K562 (cell line): ENCODE data around the gene RER1. TPM values are rescaled to one million over a fixed set of nuclear protein-coding genes. Genes with fewer than 3 reads are reported as not detected.

Source experiments
- ATAC-seq: fragments of 200-7000 bp; cut with Tn5 transposase; 3 replicates; pipeline ENCODE4 v1.9.1; 2020; ENCODE audit warnings: moderate library complexity
- BruUV-seq: library from RNA; stranded (reverse); fragments of 400-500 nt; replicated peaks from 2 replicates; lab custom pipeline; 2021; lab: Mats Ljungman, UMichigan
- CTCF ChIA-PET: fragments of 300-600 bp; formaldehyde crosslinking; extraction: SDS; loops from one replicate; lab custom pipeline; 2021; ENCODE audit warnings: low intra/inter-chr PET ratio; lab: Yijun Ruan, JAX
- POLR2A ChIA-PET: fragments of 300-600, 350-650 bp; sonication (Branson Sonifier 250); formaldehyde crosslinking; extraction: SDS; loops from one replicate; lab custom pipeline; 2021; ENCODE audit warnings: antibody characterized with exemption, inconsistent platforms; lab: Yijun Ruan, JAX
- DNase-seq, 4 experiments: peaks; one replicate each; pipeline versions ENCODE4 v3.0.0 to v3.0.0-alpha.2; 2011 to 2018; ENCODE audit warnings: low spot score in 3 of 4, mixed read lengths in 3 of 4; ENCODE audit errors: extremely low read depth in 1 of 4
- FAIRE-seq: peaks from 2 replicates; lab custom pipeline; 2011; peaks lifted over from hg19 to GRCh38; lab: Jason Lieb, UNC
- H2AFZ ChIP-seq: 2 replicates; pipeline ENCODE4 v1.6.0; 2011; ENCODE audit warnings: low read depth, low read length, control low read depth, inconsistent platforms
- H3K27ac ChIP-seq: fragments of 200-600 bp; 3 replicates; pipeline ENCODE4 v1.8.0; 2011; ENCODE audit warnings: low read depth, mild to moderate bottlenecking, control low read depth, inconsistent platforms, low read length, moderate library complexity, mixed read lengths; ENCODE audit errors: extremely low read depth
- H3K27me3 ChIP-seq, 2 experiments: fragments of 300-600 bp in 1 of 2; 2 replicates in 1 of 2; 3 replicates in 1 of 2; pipeline versions ENCODE4 v1.6.0 to v1.8.0; 2011; ENCODE audit warnings: inconsistent platforms in 2 of 2, low read length in 2 of 2, mild to moderate bottlenecking in 1 of 2, mixed read lengths in 1 of 2, moderate library complexity in 1 of 2; ENCODE audit not compliant: control insufficient read depth in 2 of 2, insufficient read depth in 2 of 2
- H3K36me3 ChIP-seq: fragments of 300-600 bp; 3 replicates; pipeline ENCODE4 v1.8.0; 2011; ENCODE audit warnings: mild to moderate bottlenecking, low read length, inconsistent platforms; ENCODE audit not compliant: control insufficient read depth, insufficient read depth
- H3K4me1 ChIP-seq, 2 experiments: fragments of 200-600 bp in 1 of 2; replicated peaks in 1 of 2; 2 replicates in 1 of 2; 3 replicates in 1 of 2; pipeline versions ENCODE4 v1.5.1 to v1.8.0; 2011; ENCODE audit warnings: inconsistent platforms in 2 of 2, low read length in 2 of 2, mild to moderate bottlenecking in 1 of 2, mixed read lengths in 1 of 2, moderate library complexity in 1 of 2; ENCODE audit not compliant: control insufficient read depth in 2 of 2, insufficient read depth in 2 of 2
- H3K4me2 ChIP-seq: 2 replicates; pipeline ENCODE4 v1.6.1; 2011; ENCODE audit warnings: low read length, control low read depth, inconsistent platforms, mixed read lengths; ENCODE audit not compliant: insufficient read depth
- H3K4me3 ChIP-seq: fragments of 200-600 bp; sonication (generic), shearing (Covaris generic); 2 replicates; pipeline ENCODE4 v1.5.1; 2016; ENCODE audit warnings: control low read depth, inconsistent platforms
- H3K79me2 ChIP-seq: fragments of 200-600 bp; 3 replicates; pipeline ENCODE4 v1.8.0; 2011; ENCODE audit warnings: low read length, inconsistent platforms; ENCODE audit not compliant: control insufficient read depth, insufficient read depth
- H3K9ac ChIP-seq, 2 experiments: 2 replicates each; pipeline versions ENCODE4 v1.6.0 to v1.6.1; 2011; ENCODE audit warnings: low read depth in 2 of 2, low read length in 2 of 2, control low read depth in 1 of 2, inconsistent platforms in 1 of 2, mild to moderate bottlenecking in 1 of 2, mixed read lengths in 1 of 2; ENCODE audit not compliant: insufficient read depth in 1 of 2
- H3K9me1 ChIP-seq: one replicate; pipeline ENCODE4 v1.6.0; 2011; ENCODE audit warnings: inconsistent platforms, mild to moderate bottlenecking, low read length, moderate library complexity; ENCODE audit not compliant: control insufficient read depth, insufficient read depth
- H3K9me3 ChIP-seq: replicated peaks from 2 replicates; pipeline ENCODE4 v1.5.1; 2011; ENCODE audit warnings: low read depth, low read length, inconsistent platforms; ENCODE audit not compliant: control insufficient read depth, insufficient read depth
- H4K20me1 ChIP-seq: replicated peaks from 2 replicates; pipeline ENCODE4 v1.6.1; 2011; ENCODE audit warnings: low read length, inconsistent platforms, mixed read lengths; ENCODE audit not compliant: control insufficient read depth, insufficient read depth
- ETV6 ChIP-seq, 3 experiments: fragments of 150-350 bp in 1 of 3; sonication (generic) in 1 of 3; formaldehyde crosslinking in 1 of 3; IDR thresholded peaks; 2 replicates each; pipeline versions ENCODE4 v1.6.1 to v1.8.0; 2014 to 2022; ENCODE audit warnings: borderline replicate concordance in 2 of 3, low read depth in 2 of 3, antibody characterized with exemption in 1 of 3, low read length in 1 of 3, mild to moderate bottlenecking in 1 of 3, missing genetic modification reagents in 1 of 3
- GTF2F1 ChIP-seq: IDR thresholded peaks from 2 replicates; pipeline ENCODE4 v1.6.1; 2011; ENCODE audit warnings: low read depth, low read length, improper control_type of control experiment
- HNRNPH1 ChIP-seq: fragments of 200-400 bp; formaldehyde crosslinking; optimal IDR thresholded peaks from 2 replicates; pipeline ENCODE3; 2017; ENCODE audit warnings: low read depth, mild to moderate bottlenecking, low read length, moderate library complexity
- MBD2 ChIP-seq: sonication (generic); IDR thresholded peaks from 2 replicates; pipeline ENCODE4 v1.6.1; 2016; ENCODE audit warnings: low read depth, borderline replicate concordance
- MEF2A ChIP-seq: IDR thresholded peaks from 2 replicates; pipeline ENCODE4 v1.6.1; 2011; ENCODE audit warnings: low read depth, mild to moderate bottlenecking, low read length, moderate library complexity; ENCODE audit not compliant: control insufficient read depth
- MLX ChIP-seq, 2 experiments: fragments of 450-650 bp in 1 of 2; sonication (generic) in 1 of 2; formaldehyde crosslinking; conservative IDR thresholded peaks; 2 replicates each; pipeline versions ENCODE4 v1.4.0 to v1.8.1; 2020 to 2022; ENCODE audit warnings: mild to moderate bottlenecking in 1 of 2, missing genetic modification reagents in 1 of 2
- SIX5 ChIP-seq, 2 experiments: IDR thresholded peaks; 2 replicates each; pipeline ENCODE4 v1.6.1; 2011; ENCODE audit warnings: low read length in 2 of 2, borderline replicate concordance in 1 of 2, low read depth in 1 of 2, mild to moderate bottlenecking in 1 of 2, moderate library complexity in 1 of 2; ENCODE audit not compliant: insufficient read depth in 1 of 2
- STAT5B ChIP-seq: fragments of 250-450 bp; sonication (Bioruptor Pico); IDR thresholded peaks from 2 replicates; pipeline ENCODE4 v1.8.0; 2021; ENCODE audit warnings: mild to moderate bottlenecking, inconsistent platforms
- TAF15 ChIP-seq: fragments of 200-400 bp; formaldehyde crosslinking; IDR thresholded peaks from 2 replicates; pipeline ENCODE4 v1.6.1; 2017; ENCODE audit warnings: mild to moderate bottlenecking, low read depth, low read length, moderate library complexity
- XRCC5 ChIP-seq: fragments of 200-400 bp; formaldehyde crosslinking; IDR thresholded peaks from 2 replicates; pipeline ENCODE4 v1.6.1; 2017; ENCODE audit warnings: low read depth, mild to moderate bottlenecking, low read length
- WGBS: fragments of 100-300 bp; shearing (Covaris generic); methylation state at CpG from one replicate; pipeline ENCODE4 v1.1.6; 2016; ENCODE audit warnings: low coverage, mixed read lengths; ENCODE audit not compliant: insufficient coverage; ENCODE audit errors: missing lambda C conversion rate; 5-methylcytosine and 5-hydroxymethylcytosine counted together
- in situ Hi-C: fragments of 300-500 bp; cut with MboI; formaldehyde crosslinking; loops from 4 replicates; pipeline ENCODE4 v1.15.0; 2018; ENCODE audit warnings: inconsistent platforms, mixed read lengths
- intact Hi-C: fragments of 100-400 bp; cut with micrococcal nuclease; formaldehyde crosslinking; loops from 2 replicates; pipeline ENCODE4 v1.14.2; 2022
- polyA plus RNA-seq, 8 experiments: library from polyadenylated mRNA; depleted of rRNA in 4 of 8; stranded (reverse) in 5 of 8; unstranded in 3 of 8; fragments of >200 nt; fragmentation: Nextera tagmentation in 2 of 8; fragmentation: Illumina TruSeq in 1 of 8; extraction: Ambion mirVana in 2 of 8; extraction: Trizol in 1 of 8; gene quantifications; 2 replicates each; pipeline versions ENCODE4 v1.2.1 to v1.2.3, GENCODE V29; 2011 to 2014; ENCODE audit warnings: inconsistent platforms in 1 of 8, missing spikeins in 1 of 8
- total RNA-seq, 7 experiments: library from RNA; depleted of rRNA in 6 of 7; stranded (reverse); fragments of >200 nt in 6 of 7; fragmentation: Illumina TruSeq in 2 of 7; extraction: Trizol in 2 of 7; gene quantifications; 2 replicates each; pipeline versions ENCODE4 v1.2.1 to v1.2.3, GENCODE V29; 2011 to 2021; ENCODE audit warnings: low replicate concordance in 1 of 7
- TF ChIP-seq, protein P1 (sequence below), 2 experiments: IDR thresholded peaks in 1 of 2; conservative IDR thresholded peaks in 1 of 2; 2 replicates each; pipeline ENCODE4 v1.6.1; 2016; ENCODE audit warnings: low read depth in 2 of 2, mild to moderate bottlenecking in 1 of 2, missing compliant biosample characterization in 1 of 2, missing genetic modification characterization in 1 of 2, moderate library complexity in 1 of 2

Gene RER1
- total and polyA plus RNA-seq, 9 of the 15 experiments (the other 6 are each of a cell fraction or from before 2014, with no cell fraction given) = 19.6 to 354 (median 183) TPM

DNA sequence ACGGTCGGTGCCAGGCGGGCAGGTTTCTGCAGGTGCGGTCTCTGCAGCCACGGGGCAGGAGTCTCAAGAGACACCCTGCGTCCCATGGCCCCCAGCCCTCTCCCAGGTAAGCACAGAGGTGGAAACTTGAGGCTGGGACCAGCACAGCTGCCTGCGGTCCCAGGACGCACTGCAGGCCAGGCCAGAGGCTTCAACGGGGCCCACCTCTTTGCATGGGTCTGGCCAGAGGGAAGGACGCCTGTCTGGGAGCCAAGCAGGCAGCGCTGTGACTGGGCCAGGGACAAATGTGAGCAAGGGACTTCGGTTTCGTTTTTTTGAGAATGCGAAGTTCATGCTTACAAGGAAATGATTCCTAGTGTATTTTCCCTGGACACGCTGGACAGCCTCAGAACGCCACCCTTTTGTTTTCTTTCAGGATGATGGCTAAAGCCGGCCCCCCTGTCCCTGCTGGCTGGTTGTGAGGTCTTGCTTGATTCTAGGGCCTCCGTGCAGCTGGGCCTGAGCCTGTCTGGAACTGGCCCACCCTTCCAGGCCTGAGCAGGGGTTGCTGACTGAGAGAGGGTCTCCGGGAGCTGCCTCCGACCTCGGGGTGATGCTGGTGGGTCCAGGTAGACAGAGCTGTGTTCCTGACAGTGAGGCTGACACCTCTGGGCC, 38.6 kb upstream of the RER1 start:
- no peak overlapping the region for H2AFZ ChIP-seq
- no peaks in the 10 kb centered on the region for H3K36me3 ChIP-seq
- no peaks in the 10 kb centered on the region for H3K79me2 ChIP-seq
- H3K4me3 ChIP-seq = no peak overlapping the region
- no peaks in the 10 kb centered on the region for H3K9me3 ChIP-seq
- FAIRE-seq = peak; percentile 46
- H3K27ac ChIP-seq = no peak overlapping the region
- ChIA-PET POLR2A (interaction anchor here (0.6 kb wide), 1 partner anchor 87 kb away, joined by 4 read pairs; no protein-coding TSS in a partner anchor), CTCF (no interaction called here)
- WGBS = 3% methylated on average over 21 of the region's 21 CpGs
- no peak overlapping the region for H3K4me2 ChIP-seq
- H3K9me1 ChIP-seq = no peaks in the 10 kb centered on the region
- TF ChIP-seq MLX (CRISPR knock-in tag; conservative IDR thresholded peaks at IDR 0.05) = no peak
- no peak for TF ChIP-seq MEF2A
- no peak for TF ChIP-seq ETV6 (IDR thresholded peaks at IDR 0.05; ENCODE audit: borderline replicate concordance in 1 of 2, low read depth in 2 of 2, low read length in 1 of 2)
- TF ChIP-seq ETV6 (CRISPR knock-in tag; IDR thresholded peaks at IDR 0.05; ENCODE audit: borderline replicate concordance) = no peak
- TF ChIP-seq SIX5 (IDR thresholded peaks at IDR 0.05; ENCODE audit: borderline replicate concordance in 1 of 2, insufficient read depth in 1 of 2, low read depth in 1 of 2, low read length in 2 of 2) = no peak
- TF ChIP-seq GTF2F1 = no peak
- TF ChIP-seq STAT5B (CRISPR knock-in tag) = no peak
- TF ChIP-seq TAF15 = no peak
- TF ChIP-seq MBD2 = no peak
- TF ChIP-seq, protein P1, sequence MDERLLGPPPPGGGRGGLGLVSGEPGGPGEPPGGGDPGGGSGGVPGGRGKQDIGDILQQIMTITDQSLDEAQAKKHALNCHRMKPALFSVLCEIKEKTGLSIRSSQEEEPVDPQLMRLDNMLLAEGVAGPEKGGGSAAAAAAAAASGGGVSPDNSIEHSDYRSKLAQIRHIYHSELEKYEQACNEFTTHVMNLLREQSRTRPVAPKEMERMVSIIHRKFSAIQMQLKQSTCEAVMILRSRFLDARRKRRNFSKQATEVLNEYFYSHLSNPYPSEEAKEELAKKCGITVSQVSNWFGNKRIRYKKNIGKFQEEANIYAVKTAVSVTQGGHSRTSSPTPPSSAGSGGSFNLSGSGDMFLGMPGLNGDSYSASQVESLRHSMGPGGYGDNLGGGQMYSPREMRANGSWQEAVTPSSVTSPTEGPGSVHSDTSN (CRISPR knock-in tag; IDR thresholded peaks at IDR 0.05; ENCODE audit: low read depth) = no peak
- TF ChIP-seq, protein P1 (tag; conservative IDR thresholded peaks at IDR 0.05; ENCODE audit: low read depth) = no peak
- TF ChIP-seq XRCC5 = no peak
- no peak for TF ChIP-seq HNRNPH1
- peaks cover 9% of the 10 kb centered on the region for H4K20me1 ChIP-seq
- in situ Hi-C loops = no loop called here
- peaks cover 0 to 42% of the 10 kb centered on the region in 2 experiments; a peak in 1 of 5 replicates for H3K4me1 ChIP-seq
- intact Hi-C loops = no loop called here
- no TSS peak for BruUV-seq
- ATAC-seq = peak; percentile 30
- H3K27me3 ChIP-seq = peaks cover 86 to 96% of the 10 kb centered on the region in 2 experiments
- no peak overlapping the region; a peak in 1 of 4 replicates for H3K9ac ChIP-seq
- DNase-seq = no peak
